ENCODE results near the gene SERPINA1.

GRCh38 chr14:94329857-94330256 is 58.5 kb downstream of the SERPINA1 start:
- TF ChIP-seq ZFX (IDR thresholded peaks at IDR 0.05) (no peak), CTCF (conservative IDR thresholded peaks at IDR 0.05) (no peak)

All from C4-2B (cell line).